K562 (cell line): Measurements from ENCODE around the gene ZNF48. TPM values are rescaled to one million over a fixed set of nuclear protein-coding genes. Genes with fewer than 3 reads are reported as not detected.
A peak's percentile ranks its signal among the peaks of the same experiment; 100 is the strongest.

ENCODE experiments used
- ARHGAP35 ChIP-seq: fragments of 450-650 bp; IDR thresholded peaks from 2 replicates; pipeline ENCODE4 v1.6.1; 2018; ENCODE audit not compliant: partially characterized antibody
- ARID1B ChIP-seq: fragments of 450-650 bp; IDR thresholded peaks from 2 replicates; pipeline ENCODE4 v1.6.1; 2016; ENCODE audit warnings: antibody characterized with exemption, mild to moderate bottlenecking, inconsistent platforms
- CEBPB ChIP-seq: fragments of 450-650 bp; IDR thresholded peaks from 2 replicates; pipeline ENCODE4 v1.6.1; 2016; ENCODE audit warnings: missing genetic modification characterization, missing compliant biosample characterization
- ETS1 ChIP-seq: conservative IDR thresholded peaks from 2 replicates; pipeline ENCODE4 v1.6.1; 2011; ENCODE audit warnings: low read depth, mild to moderate bottlenecking, low read length; ENCODE audit not compliant: control insufficient read depth
- ETV5 ChIP-seq: sonication (generic); formaldehyde crosslinking; IDR thresholded peaks from 2 replicates; pipeline ENCODE4 v1.4.0; 2020; ENCODE audit warnings: low read depth, mild to moderate bottlenecking, missing genetic modification reagents
- FOXK1 ChIP-seq: sonication (generic); formaldehyde crosslinking; IDR thresholded peaks from 2 replicates; pipeline ENCODE4 v1.8.0; 2022; ENCODE audit warnings: missing genetic modification reagents, mild to moderate bottlenecking, borderline replicate concordance
- HCFC1 ChIP-seq: IDR thresholded peaks from 2 replicates; pipeline ENCODE4 v1.6.1; 2012; ENCODE audit warnings: low read depth, low read length, improper control_type of control experiment
- HNRNPK ChIP-seq: fragments of 200-400 bp; formaldehyde crosslinking; IDR thresholded peaks from one replicate; pipeline ENCODE4 v1.6.1; 2018; ENCODE audit warnings: mild to moderate bottlenecking, low read depth, low read length; ENCODE audit not compliant: poor library complexity, severe bottlenecking
- KDM4B ChIP-seq, 2 experiments: fragments of 450-650 bp in 1 of 2; sonication (generic) in 1 of 2; IDR thresholded peaks; 2 replicates each; pipeline ENCODE4 v1.6.1; 2016 to 2017; ENCODE audit warnings: borderline replicate concordance in 2 of 2, antibody characterized with exemption in 1 of 2, low read depth in 1 of 2, mild to moderate bottlenecking in 1 of 2
- MXI1 ChIP-seq: IDR thresholded peaks from 2 replicates; pipeline ENCODE4 v1.6.1; 2011; ENCODE audit warnings: low read depth, mild to moderate bottlenecking, improper control_type of control experiment, low read length
- NCOA4 ChIP-seq: fragments of 450-650 bp; IDR thresholded peaks from 2 replicates; pipeline ENCODE4 v1.6.1; 2018; ENCODE audit warnings: mild to moderate bottlenecking; ENCODE audit not compliant: partially characterized antibody
- PHTF2 ChIP-seq: fragments of 250-450 bp; sonication (Bioruptor Pico); IDR thresholded peaks from 2 replicates; pipeline ENCODE4 v1.5.0; 2021; ENCODE audit warnings: mild to moderate bottlenecking
- POLR3A ChIP-seq: IDR thresholded peaks from 2 replicates; pipeline ENCODE4 v1.6.1; 2011; ENCODE audit warnings: borderline replicate concordance, mild to moderate bottlenecking, moderate library complexity; ENCODE audit not compliant: insufficient read length, insufficient read depth; ENCODE audit errors: extremely low read depth
- PTRF ChIP-seq: fragments of 450-650 bp; IDR thresholded peaks from 2 replicates; pipeline ENCODE4 v1.6.1; 2016; ENCODE audit warnings: mild to moderate bottlenecking, missing genetic modification characterization, missing compliant biosample characterization
- RBBP5 ChIP-seq: fragments of 200-600 bp; sonication (generic); IDR thresholded peaks from 2 replicates; pipeline ENCODE4 v1.6.1; 2012; ENCODE audit warnings: borderline replicate concordance, mild to moderate bottlenecking, low read length, control low read depth, inconsistent platforms; ENCODE audit not compliant: insufficient read depth, poor library complexity, severe bottlenecking
- RUNX1 ChIP-seq: sonication (generic); IDR thresholded peaks from 2 replicates; pipeline ENCODE4 v1.6.1; 2016; ENCODE audit warnings: antibody characterized with exemption, low read depth
- SMAD1 ChIP-seq: fragments of 150-350 bp; IDR thresholded peaks from 2 replicates; pipeline ENCODE4 v1.6.1; 2014; ENCODE audit warnings: low read length, low read depth; ENCODE audit not compliant: partially characterized antibody
- SREBF1 ChIP-seq: fragments of 150-350 bp; IDR thresholded peaks from 2 replicates; pipeline ENCODE4 v1.6.1; 2014; ENCODE audit warnings: antibody characterized with exemption, low read depth, low read length, borderline replicate concordance
- TCF7L2 ChIP-seq: fragments of 150-350 bp; IDR thresholded peaks from 2 replicates; pipeline ENCODE4 v1.6.1; 2016; ENCODE audit warnings: low read depth, mild to moderate bottlenecking, low read length, moderate library complexity
- TOE1 ChIP-seq, 2 experiments: fragments of 450-650 bp in 1 of 2; sonication (generic) in 1 of 2; formaldehyde crosslinking in 1 of 2; IDR thresholded peaks; 2 replicates each; pipeline versions ENCODE4 v1.7.1 to v1.8.0; 2016 to 2022; ENCODE audit warnings: borderline replicate concordance in 2 of 2, mild to moderate bottlenecking in 2 of 2, antibody characterized with exemption in 1 of 2, inconsistent platforms in 1 of 2, low read depth in 1 of 2, missing genetic modification reagents in 1 of 2, moderate library complexity in 1 of 2
- ZNF224 ChIP-seq: sonication (generic); formaldehyde crosslinking; IDR thresholded peaks from 2 replicates; pipeline ENCODE4 v1.8.0; 2022; ENCODE audit warnings: mild to moderate bottlenecking, missing genetic modification reagents
- ZNF347 ChIP-seq: fragments of 450-650 bp; formaldehyde crosslinking; IDR thresholded peaks from 2 replicates; pipeline ENCODE4 v1.4.0; 2020; ENCODE audit warnings: low read depth, mild to moderate bottlenecking, moderate library complexity
- ZNF584 ChIP-seq: fragments of 200-800 bp; sonication (Bioruptor generic); IDR thresholded peaks from 2 replicates; pipeline ENCODE4 v1.6.1; 2016; ENCODE audit warnings: low read depth, mild to moderate bottlenecking, missing genetic modification characterization, missing compliant biosample characterization
- ZNF695 ChIP-seq: fragments of 450-650 bp; formaldehyde crosslinking; IDR thresholded peaks from 2 replicates; pipeline ENCODE4 v1.4.0; 2020; ENCODE audit warnings: mild to moderate bottlenecking, moderate library complexity
- polyA plus RNA-seq, 8 experiments: library from polyadenylated mRNA; depleted of rRNA in 4 of 8; stranded (reverse) in 5 of 8; unstranded in 3 of 8; fragments of >200 nt; fragmentation: Nextera tagmentation in 2 of 8; fragmentation: Illumina TruSeq in 1 of 8; extraction: Ambion mirVana in 2 of 8; extraction: Trizol in 1 of 8; gene quantifications; 2 replicates each; pipeline versions ENCODE4 v1.2.1 to v1.2.3, GENCODE V29; 2011 to 2014; ENCODE audit warnings: inconsistent platforms in 1 of 8, missing spikeins in 1 of 8
- total RNA-seq, 7 experiments: library from RNA; depleted of rRNA in 6 of 7; stranded (reverse); fragments of >200 nt in 6 of 7; fragmentation: Illumina TruSeq in 2 of 7; extraction: Trizol in 2 of 7; gene quantifications; 2 replicates each; pipeline versions ENCODE4 v1.2.1 to v1.2.3, GENCODE V29; 2011 to 2021; ENCODE audit warnings: low replicate concordance in 1 of 7

Gene ZNF48
- total and polyA plus RNA-seq, 9 of the 15 experiments (the other 6 are each of a cell fraction or from before 2014, with no cell fraction given): 0.38 to 11.6 (median 4.7) TPM

- TF ChIP-seq PTRF (tag) (no peak), SMAD1 (no peak), HNRNPK (no peak), RBBP5 (peak; percentile 36), TCF7L2 (no peak), TOE1 (IDR thresholded peaks at IDR 0.05; ENCODE audit: borderline replicate concordance) (no peak), TOE1 (CRISPR knock-in tag; IDR thresholded peaks at IDR 0.05; ENCODE audit: borderline replicate concordance, low read depth) (no peak), ETV5 (CRISPR knock-in tag) (no peak), MXI1 (no peak), CEBPB (no peak), ZNF695 (no peak), ZNF584 (CRISPR knock-in tag) (no peak), ETS1 (0 out of 2 replicates have a peak, but pooled peaks have one; percentile 32), NCOA4 (no peak), SREBF1 (no peak), ZNF224 (CRISPR knock-in tag) (no peak), ARHGAP35 (no peak), POLR3A (no peak), RUNX1 (no peak), PHTF2 (no peak), HCFC1 (no peak), FOXK1 (CRISPR knock-in tag) (no peak), ZNF347 (CRISPR knock-in tag) (no peak), KDM4B (IDR thresholded peaks at IDR 0.05; ENCODE audit: borderline replicate concordance in 2 of 2, low read depth in 1 of 2) (no peak), ARID1B (no peak)
These were observed 25.2 kb upstream of the ZNF48 start (continued) for GRCh38 chr16:30369938-30370455.
